Occipital lobe (tissue), 2 donors: ENCODE measurements around the gene CASKIN2. TPM values are rescaled to one million over a fixed set of nuclear protein-coding genes. Genes with fewer than 3 reads are reported as not detected.
"Not testable (repeated sequence)": the region's sequence is repeated elsewhere in the genome, so short reads cannot be mapped to it uniquely, and the experiment has no call there.

Source experiments
- DNase-seq: peaks from one replicate; lab custom pipeline; 2025; lab: John Stamatoyannopoulos, UW
- total RNA-seq: library from RNA; depleted of rRNA; stranded (reverse); fragments of >200 nt; gene quantifications from one replicate; pipeline ENCODE4 v1.2.3, GENCODE V29; 2014

The CASKIN2 gene
- total RNA-seq, 1 donor from 2014 or later = 4.8 TPM

DNA sequence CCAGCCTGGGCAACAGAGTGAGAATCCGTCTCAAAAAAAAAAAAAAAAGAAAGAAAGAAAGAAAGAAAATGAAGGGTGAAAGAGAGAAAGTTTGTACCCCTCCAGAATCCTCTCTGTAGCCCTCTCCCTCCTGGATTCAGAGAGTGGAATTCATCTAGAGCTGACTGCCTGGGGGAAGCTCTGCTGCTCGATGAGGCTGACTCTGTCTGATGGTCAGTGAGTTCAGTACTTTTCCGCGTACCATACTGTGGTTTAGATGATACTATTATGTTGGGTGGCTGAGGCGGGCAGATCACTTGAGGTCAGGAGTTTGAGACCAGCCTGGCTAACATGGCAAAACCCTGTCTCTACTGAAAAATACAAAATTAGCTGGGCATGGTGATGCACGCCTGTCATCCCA, 44.1 kb downstream of the CASKIN2 start:
- no peak for DNase-seq

DNA sequence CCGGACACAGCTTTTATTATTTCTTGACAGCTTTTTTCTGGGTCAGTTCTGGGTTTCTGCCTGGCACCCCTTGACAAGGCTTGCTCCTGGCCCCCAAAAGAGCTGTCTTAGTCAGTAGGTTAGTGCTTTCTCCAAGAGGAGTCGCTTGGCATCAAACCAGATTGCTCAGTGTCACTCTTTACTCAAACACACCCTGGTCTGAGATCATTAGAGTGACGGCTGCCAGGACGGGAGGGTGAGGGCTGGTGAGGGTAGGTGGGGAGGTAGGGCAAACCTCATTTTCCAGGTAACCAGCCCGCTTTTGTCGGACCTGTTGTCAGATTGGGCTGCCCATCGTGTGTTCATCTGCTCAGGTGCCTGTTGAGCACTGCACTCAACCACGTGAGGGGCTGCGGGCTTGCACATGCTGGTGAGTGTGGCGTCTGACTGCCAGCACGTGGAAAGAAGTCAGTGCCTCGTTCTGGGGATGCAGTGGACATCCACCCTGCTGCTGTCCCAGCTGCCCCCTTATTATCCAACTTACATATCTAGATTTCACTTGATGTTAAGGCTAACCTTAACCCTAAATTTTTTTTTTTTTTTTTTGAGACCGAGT, 46.5 kb downstream of the CASKIN2 start:
- no peak for DNase-seq

DNA sequence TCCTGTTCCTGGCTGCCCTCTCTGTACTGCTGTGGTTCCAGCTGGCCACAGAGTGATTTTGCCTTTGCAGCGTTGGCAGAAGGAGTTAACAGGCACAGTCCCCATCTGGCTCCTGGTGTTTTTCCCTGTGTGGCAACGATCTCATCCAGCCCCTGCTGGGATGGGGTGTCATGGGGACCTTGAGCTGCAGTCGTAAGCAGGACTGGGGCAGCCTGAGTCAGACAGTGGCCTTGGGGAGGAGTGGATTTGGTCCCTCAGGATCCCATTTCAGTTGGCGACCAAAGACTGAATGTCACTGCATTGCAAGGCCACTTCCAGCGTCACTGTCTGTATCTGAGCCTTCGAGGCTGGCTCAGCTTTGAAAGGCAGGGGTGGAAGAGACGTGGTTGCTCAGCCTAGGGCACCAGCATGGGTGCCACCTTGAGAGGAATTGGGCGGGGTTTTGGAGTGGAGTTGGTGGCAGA, 47.0 kb downstream of the CASKIN2 start:
- DNase-seq = peak; percentile 18

DNA sequence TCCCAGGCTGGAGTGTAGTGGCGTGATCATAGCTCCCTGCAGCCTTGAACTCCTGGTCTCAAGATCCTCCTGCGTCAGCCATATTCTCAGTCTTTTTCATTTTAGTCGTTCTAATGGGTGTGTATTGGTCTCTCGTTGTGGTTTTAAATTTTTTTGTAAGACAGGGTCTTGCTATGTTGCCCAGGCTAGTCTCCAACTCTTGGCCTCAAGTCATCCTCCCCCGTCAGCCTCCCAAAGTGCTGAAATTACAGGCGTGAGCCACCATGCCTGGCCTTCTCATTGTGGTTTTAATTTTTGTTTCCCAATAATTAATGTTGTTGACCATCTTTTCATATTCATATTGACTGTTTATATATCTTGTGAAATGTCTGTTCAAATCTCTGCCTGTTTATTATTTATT, 50.3 kb downstream of the CASKIN2 start:
- DNase-seq = no peak

DNA sequence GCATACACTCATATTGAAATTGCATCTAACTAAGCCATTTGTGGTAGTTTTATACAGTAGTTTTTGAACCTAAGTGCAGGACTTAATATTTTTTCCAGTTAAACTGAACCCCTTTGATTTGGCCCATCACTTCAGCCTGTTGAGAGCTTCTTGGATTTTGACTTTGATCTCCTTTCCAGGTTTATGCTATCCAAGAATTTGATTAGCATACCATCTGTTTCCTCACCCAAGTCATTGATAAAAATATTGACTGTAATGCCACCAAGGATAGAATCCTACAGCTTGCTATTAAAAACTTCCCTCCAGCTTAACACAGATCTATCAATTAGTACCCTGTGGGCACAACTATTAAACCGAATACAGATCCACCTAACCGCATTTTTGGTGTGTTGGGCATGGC, 51.7 kb downstream of the CASKIN2 start:
- DNase-seq = no peak

DNA sequence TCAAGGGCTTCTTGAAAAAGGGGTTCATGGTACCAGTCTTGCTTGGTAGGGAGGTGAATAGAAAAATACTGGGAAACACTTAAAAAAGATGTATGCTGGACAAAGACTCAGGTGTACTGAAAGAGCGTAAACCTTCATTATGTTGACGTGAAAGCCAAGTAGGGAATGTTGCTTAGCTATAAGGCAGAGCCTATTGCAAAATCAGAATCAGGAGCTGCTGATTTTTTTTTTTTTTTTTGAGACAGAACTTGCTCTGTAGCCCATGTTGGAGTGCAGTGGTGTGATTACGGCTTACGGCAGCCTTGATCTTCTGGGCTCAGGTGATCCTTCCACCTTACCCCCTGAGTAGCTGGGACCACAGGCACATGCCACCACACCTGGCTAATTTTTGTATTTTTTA, 55.0 kb downstream of the CASKIN2 start:
- no peak for DNase-seq

DNA sequence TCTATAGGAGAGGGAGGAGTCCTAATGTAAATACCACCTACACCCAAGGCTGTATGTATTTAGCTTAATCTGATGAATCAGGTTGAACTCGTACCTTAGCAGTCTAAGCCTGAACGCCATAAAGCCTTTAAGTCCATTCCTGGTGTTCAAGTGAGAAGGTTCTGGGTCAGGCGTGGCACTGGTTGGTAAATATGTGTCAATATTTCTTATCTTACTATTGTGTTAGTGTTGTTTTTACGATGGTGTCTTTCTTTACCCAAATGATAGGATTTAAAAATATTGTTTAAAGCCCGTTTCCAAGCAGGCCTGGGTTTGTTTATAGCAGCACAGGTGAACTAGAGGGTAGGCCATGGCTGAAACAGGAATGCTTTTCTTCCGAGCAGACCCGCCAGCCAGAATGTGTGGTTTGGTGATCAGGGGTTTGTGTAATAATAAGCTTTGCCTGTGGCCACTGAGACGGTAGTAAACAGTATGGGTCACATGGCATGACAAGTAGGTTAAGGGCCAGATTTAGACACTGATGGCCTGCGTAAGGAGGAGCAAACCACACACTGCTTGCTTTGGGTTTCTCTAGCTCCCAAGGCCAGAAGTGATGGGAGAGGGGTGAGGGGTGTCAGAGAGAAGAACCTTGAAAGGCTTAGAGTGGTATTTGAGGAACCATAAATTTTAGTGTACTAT, 55.6 kb downstream of the CASKIN2 start:
- no peak for DNase-seq

DNA sequence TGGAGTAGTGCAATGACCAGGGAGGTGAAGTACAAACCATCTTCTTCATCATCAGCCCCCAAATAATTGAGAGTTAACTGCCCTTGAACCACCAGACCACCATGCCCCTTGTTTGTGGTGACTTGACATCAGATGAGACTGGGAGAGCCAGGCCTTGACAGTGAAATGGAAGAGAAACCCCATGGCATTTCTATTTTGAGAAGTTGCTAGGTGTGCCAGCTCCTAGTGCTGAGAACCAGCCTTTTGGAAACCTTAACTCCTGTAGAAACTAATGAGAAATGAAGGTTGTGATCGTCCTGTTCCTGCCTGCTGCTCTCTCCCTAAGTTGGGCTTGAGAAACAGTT, 56.1 kb downstream of the CASKIN2 start:
- no peak for DNase-seq

DNA sequence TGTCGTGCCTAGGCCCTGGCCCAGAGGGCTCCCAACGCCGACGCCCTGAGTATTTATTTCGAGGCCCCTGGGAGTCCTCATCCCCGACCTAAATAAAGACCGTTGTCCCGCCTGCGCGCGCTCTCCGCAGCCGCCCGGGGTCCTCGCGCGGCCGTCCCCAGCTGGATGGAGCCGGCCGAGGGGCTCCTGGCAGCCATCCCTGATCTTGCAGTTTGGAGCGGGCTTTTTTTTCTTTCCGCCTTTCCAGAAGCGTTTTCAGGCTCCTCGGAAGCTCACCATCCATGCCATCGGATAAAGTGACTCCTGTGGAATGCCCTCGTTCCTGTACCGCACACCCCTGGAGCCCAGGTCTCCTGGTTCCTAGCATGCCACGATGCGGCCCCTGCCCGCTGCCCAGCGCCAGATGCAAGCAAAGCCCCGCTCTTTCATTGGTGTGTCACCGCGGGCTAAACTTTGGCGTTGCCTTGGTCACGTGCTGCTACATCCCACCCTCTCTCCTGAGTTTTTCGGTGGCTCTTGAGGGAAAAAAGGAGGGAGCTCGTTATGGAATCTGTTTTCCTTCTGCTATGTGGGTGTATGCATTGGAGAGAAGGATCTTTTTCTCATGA, 58.2 kb downstream of the CASKIN2 start:
- DNase-seq = peak; percentile 43

DNA sequence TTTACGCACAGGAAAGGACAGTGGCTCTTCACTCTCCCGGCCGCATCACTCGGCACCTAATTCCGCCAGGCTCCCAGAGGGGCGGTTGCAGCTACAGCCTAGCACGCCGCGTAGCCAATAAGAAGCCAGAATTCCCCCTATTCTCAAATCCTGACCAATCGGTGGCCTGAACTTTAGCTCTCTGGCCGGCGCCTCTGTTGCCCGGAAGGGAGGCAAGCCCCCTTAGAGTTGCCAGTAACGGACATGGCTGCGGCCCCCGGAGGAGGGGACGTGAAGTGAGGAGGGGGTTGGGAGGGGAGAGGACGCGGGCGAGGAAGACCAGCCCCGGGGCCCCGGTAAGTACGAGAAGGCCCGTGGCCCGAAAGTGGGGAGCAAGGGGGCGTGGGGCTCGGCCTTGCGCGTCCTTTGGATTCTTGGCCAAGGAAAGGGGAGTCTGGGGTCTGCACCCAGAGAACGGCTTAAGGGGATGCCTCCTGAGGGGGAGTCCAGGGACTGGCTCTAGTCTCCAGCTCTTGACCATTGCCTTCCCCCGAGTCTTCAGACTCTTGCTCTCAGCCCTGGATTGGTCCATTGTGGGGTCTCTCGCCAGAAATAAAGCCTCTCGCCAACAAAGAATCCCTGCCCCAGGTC, 58.8 kb downstream of the CASKIN2 start, which contains the start of gene TMEM94:
TMEM94 (plus strand) TSS at position 219 of the 630 bp plus-strand sequence. CDS start 15,271 bp downstream, outside the sequence.
- peak; percentile 96 for DNase-seq

DNA sequence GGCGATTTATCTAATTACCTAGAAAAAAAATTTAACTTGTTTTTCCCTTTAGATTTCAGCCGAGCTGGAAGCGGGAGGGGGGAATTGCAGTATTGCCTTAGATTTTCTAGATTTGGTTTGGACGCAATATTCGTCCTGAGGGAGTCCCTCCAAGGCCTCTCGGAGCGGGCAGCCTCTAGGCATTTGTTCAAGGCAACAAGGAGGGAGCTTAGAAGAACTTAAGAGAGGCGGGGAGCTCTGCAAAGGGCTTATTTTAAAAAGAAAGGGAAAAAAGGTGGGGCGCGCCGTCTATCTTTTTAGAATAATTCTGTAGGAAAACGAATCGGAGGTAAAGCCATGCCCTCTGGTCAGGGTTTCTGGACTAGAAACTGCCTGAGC, 59.3 kb downstream of the CASKIN2 start:
- no peak for DNase-seq

DNA sequence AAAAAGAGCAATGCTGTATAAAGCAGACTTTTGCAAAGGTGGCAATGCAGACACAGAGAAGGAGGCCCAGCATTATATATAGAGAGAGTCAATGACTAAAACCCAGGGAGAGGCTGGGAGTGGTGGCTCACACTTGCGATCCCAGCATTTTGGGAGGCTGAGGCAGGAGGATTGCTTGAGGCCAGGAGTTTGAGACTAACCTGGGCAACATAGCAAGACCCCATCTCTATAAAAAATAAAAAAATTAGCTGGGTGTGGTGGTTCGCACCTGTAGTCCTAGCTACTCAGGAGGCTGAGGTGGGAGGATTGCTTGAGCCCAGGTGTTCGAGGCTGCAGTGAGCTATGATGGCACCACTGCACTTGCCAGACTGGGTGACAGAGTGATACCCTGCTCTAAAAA, 60.7 kb downstream of the CASKIN2 start:
- not testable (repeated sequence) for DNase-seq

DNA sequence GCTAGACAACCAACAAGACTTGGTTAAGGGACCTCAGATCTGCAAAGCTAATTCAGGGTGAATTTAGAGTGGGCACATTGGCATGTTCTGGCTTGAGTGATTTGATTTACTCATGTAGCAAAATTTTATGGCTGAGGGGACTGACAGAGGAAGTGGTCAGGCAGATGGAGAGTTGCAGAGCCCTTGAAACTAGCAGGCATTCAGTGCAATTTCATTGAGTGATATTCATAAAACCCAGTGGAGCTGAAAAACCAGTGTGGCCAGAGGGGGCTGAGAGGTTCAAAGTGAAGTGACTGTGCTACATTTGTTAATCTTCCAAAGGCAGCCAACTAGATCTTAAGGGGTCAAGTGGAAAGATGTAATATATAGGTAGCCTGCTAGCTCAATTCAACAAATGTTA, 61.1 kb downstream of the CASKIN2 start:
- DNase-seq = no peak

DNA sequence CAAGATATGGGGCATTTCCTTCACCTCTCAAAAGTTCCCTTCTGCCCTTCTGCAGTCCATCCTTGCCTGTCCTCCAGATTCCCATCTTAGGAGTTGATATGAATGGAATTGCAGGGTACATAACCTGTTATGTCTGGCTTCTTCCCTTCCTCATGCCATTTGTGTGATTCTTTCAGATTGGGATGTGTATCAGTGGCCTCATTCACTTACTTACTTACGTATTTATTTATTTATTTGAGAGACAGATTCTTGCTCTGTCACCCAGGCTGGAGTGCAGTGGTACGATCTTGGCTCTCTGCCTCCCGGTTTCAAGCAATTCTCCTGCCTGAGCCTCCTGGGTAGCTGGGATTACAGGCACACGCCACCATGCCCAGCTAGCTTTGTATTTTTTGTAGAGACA, 65.1 kb downstream of the CASKIN2 start:
- DNase-seq = no peak

Other genes with a start within 250 kb of the CASKIN2 start
- gene MIF4GD, start 244.3 kb downstream of the CASKIN2 start, total RNA-seq = 5.0 TPM
- 4.4 TPM for gene SLC25A19, start 226.1 kb downstream of the CASKIN2 start, total RNA-seq
- gene GRB2, start 109.9 kb downstream of the CASKIN2 start, total RNA-seq = 125 TPM
- gene TMEM94, start 58.9 kb downstream of the CASKIN2 start, total RNA-seq = 25.4 TPM
- 8.1 TPM for gene TSEN54, start 991 bp upstream of the CASKIN2 start, total RNA-seq
- gene LLGL2, start 10.2 kb upstream of the CASKIN2 start, total RNA-seq = 2.7 TPM
- 15.9 TPM for gene MYO15B, start 72.3 kb upstream of the CASKIN2 start, total RNA-seq
- gene SMIM5, start 117.9 kb upstream of the CASKIN2 start, total RNA-seq = 0.47 TPM
- gene RECQL5, start 151.6 kb upstream of the CASKIN2 start, total RNA-seq = 9.8 TPM
- 34.0 TPM for gene SAP30BP, start 151.8 kb upstream of the CASKIN2 start, total RNA-seq
- gene ITGB4, start 205.9 kb upstream of the CASKIN2 start, total RNA-seq = 2.7 TPM
- gene GALK1, start 249.7 kb upstream of the CASKIN2 start, total RNA-seq = 11.4 TPM